HUES48 (cell line): ENCODE measurements around the gene HEXD.

Experiments used
- H3K27ac ChIP-seq: one replicate; pipeline ENCODE4 v1.7.0; 2013; ENCODE audit warnings: low read depth, low read length, inconsistent platforms
- H3K27me3 ChIP-seq: 2 replicates; pipeline ENCODE4 v1.6.1; 2013; ENCODE audit warnings: mild to moderate bottlenecking, low read length; ENCODE audit not compliant: control insufficient read depth, insufficient read depth
- H3K36me3 ChIP-seq: 2 replicates; pipeline ENCODE4 v1.6.1; 2013; ENCODE audit warnings: low read length; ENCODE audit not compliant: control insufficient read depth, insufficient read depth
- H3K4me1 ChIP-seq: 2 replicates; pipeline ENCODE4 v1.6.1; 2013; ENCODE audit warnings: mild to moderate bottlenecking, low read length; ENCODE audit not compliant: control insufficient read depth, insufficient read depth
- H3K4me3 ChIP-seq: 2 replicates; pipeline ENCODE4 v1.5.1; 2013; ENCODE audit warnings: mild to moderate bottlenecking, low read depth, low read length
- H3K9ac ChIP-seq: 2 replicates; pipeline ENCODE4 v1.6.1; 2013; ENCODE audit warnings: mild to moderate bottlenecking, low read depth, low read length, moderate library complexity
- H3K9me3 ChIP-seq: 2 replicates; pipeline ENCODE4 v1.6.1; 2013; ENCODE audit warnings: low read length; ENCODE audit not compliant: control insufficient read depth, insufficient read depth

HEXD gene

DNA sequence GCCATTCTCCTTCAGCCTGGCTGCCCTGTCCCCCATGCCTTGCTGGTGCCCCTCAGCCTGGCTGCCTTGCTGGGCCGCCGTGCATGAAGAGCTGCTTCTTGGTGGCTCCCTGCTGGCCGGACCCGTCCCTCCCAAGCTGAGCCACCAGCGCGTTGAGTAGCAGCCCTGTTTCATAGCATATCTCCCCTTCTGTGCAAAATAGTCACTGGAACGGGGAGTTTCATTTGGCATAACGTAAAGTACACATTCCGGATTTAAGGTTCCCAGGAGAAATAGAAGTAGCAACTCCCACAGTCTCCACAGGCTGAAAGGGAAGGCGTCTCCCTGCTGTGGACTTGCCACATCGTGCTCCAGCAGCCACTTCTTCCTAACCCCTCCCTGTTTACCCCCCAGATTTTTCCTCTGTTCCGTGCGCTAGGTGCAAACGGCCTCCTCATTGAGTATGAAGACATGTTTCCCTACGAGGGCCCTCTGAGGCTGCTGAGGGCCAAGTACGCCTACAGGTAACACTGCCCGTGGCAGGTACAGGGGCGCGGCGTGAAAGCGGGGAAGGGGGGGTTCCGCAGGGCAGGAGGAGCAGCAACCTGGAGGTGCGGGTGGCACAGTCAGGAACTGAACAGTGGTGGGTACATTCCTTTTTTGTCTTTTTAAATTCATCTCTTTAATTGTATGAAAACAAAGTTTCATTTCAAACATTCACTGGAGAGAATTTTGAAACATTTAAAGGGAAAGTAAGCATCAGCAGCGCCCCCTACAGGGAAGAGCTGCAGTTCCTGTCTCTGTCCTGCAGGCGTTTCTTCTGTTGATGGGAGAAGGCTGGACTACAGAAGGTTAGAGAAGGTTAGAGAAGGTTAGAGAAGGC, 6.1 kb downstream of the HEXD start:
- Histone ChIP-seq H3K9me3 (no peaks in the 10 kb centered on the region), H3K9ac (no peak overlapping the region), H3K27ac (no peak overlapping the region), H3K4me1 (0 out of 2 replicates have a peak, but pooled peaks cover under 1% of the 10 kb centered on the region), H3K4me3 (no peak overlapping the region), H3K27me3 (no peaks in the 10 kb centered on the region), H3K36me3 (peaks cover 12% of the 10 kb centered on the region)

DNA sequence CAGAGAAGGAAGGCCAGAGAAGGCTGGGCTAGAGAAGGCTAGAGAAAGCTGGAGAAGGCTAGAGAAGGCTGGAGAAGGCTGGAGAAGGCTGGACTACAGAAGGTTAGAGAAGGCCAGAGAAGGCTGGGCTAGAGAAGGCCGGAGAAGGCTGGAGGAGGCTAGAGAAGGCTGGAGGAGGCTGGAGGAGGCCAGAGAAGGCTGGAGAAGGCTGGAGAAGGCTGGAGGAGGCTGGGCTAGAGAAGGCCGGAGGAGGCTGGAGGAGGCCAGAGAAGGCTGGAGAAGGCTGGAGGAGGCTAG, 6.7 kb downstream of the HEXD start:
- no peaks in the 10 kb centered on the region for H3K27me3 ChIP-seq
- H3K4me3 ChIP-seq, result no peak overlapping the region
- H3K9ac ChIP-seq, result no peak overlapping the region
- H3K36me3 ChIP-seq, result peaks cover 12% of the 10 kb centered on the region
- no peaks in the 10 kb centered on the region for H3K9me3 ChIP-seq
- no peaks in the 10 kb centered on the region for H3K4me1 ChIP-seq
- H3K27ac ChIP-seq, result no peak overlapping the region

GRCh38 chr17:82428546-82428945, 10.4 kb downstream of the HEXD start:
- H3K4me1 ChIP-seq, result no peaks in the 10 kb centered on the region
- H3K9me3 ChIP-seq, result no peaks in the 10 kb centered on the region

GRCh38 chr17:82429824-82430223, 11.7 kb downstream of the HEXD start:
- no peaks in the 10 kb centered on the region for H3K4me1 ChIP-seq
- H3K36me3 ChIP-seq, result no peaks in the 10 kb centered on the region
- H3K9me3 ChIP-seq, result no peaks in the 10 kb centered on the region
- H3K27ac ChIP-seq, result no peak overlapping the region
- H3K4me3 ChIP-seq, result no peak overlapping the region
- H3K27me3 ChIP-seq, result no peaks in the 10 kb centered on the region
- no peak overlapping the region for H3K9ac ChIP-seq

More at GRCh38 chr17:82428546-82428945, 10.4 kb downstream of the HEXD start:
- no peak overlapping the region for H3K27ac ChIP-seq
- H3K9ac ChIP-seq, result no peak overlapping the region
- no peaks in the 10 kb centered on the region for H3K27me3 ChIP-seq
- no peak overlapping the region for H3K4me3 ChIP-seq
- no peaks in the 10 kb centered on the region for H3K36me3 ChIP-seq

DNA sequence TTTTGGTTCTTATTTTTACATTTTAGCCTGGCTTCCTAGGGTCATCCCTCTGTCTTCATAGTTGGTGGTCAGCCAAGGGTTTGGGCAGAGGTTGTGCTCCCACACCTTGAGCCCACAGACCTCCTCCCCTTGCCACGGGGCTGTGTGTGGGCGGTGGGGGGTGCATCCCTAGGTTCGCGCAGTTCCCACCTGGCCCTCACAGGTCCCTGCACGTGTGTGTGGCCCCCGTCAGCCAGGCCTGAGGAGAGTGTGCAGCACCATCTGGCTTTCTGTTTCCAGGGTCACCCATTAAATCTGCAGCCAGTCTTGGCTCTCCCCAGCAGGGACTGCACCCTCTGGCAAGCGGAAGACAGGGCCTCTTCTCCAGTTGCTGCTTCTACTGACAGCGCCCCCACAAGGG, 13.9 kb downstream of the HEXD start:
- Histone ChIP-seq H3K36me3 (peaks cover 2% of the 10 kb centered on the region; the same call in 1 of the 2 replicates), H3K27me3 (no peaks in the 10 kb centered on the region), H3K4me1 (no peaks in the 10 kb centered on the region), H3K4me3 (no peak overlapping the region), H3K27ac (no peak overlapping the region), H3K9ac (no peak overlapping the region), H3K9me3 (no peaks in the 10 kb centered on the region)

DNA sequence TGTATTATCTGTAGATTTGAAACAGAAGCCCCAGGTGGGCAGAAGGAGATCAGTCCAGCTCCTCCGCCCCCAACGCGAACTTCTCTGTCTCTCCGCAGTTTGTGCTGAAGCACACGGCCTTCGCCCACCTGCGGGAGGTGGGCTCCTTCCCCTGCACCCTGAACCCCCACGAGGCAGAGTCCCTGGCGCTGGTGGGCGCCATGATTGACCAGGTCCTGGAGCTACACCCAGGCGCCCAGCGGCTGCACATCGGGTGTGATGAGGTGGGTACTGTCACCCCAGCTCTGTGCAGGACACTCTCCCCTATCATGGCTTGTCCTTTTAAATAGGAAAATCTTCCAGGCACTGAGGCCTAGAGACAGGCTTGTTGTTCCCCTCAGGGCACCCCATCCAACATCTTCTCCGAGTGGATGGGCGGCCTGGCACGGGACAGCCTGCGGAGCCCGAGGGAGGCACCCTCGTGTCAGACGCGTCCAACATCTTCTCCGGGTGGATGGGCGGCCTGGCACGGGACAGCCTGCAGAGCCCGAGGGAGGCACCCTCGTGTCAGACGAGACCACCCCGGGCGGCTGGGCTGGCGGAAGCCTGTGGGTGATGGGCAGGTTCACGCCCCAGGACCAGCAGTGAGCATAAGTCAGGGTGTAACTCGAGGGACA, 15.5 kb downstream of the HEXD start:
- Histone ChIP-seq H3K27ac (no peak overlapping the region), H3K36me3 (peaks cover 6% of the 10 kb centered on the region; the same call in 1 of the 2 replicates), H3K9ac (no peak overlapping the region), H3K4me3 (no peak overlapping the region), H3K4me1 (no peaks in the 10 kb centered on the region), H3K27me3 (no peaks in the 10 kb centered on the region), H3K9me3 (no peaks in the 10 kb centered on the region)

DNA sequence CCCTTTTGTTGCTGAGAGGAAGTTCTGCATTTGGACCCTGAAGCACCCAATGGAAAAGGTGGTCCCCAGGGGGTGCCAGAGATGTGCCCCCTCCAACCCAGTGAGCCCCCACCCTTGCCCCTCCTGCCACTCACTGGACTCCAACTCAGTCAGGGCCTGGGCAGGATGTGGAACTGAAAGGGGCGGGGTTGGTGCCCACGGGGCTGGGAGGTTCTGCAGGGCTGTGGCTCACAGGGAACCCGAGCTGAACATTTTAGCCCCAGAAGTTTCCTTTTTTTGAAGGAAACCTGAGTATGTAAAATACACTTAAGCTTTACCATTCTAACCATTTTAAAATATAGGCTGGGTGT, 16.0 kb downstream of the HEXD start:
- no peak overlapping the region for H3K4me3 ChIP-seq
- peaks cover 6% of the 10 kb centered on the region; the same call in 1 of the 2 replicates for H3K36me3 ChIP-seq
- no peak overlapping the region for H3K27ac ChIP-seq
- no peaks in the 10 kb centered on the region for H3K27me3 ChIP-seq
- no peaks in the 10 kb centered on the region for H3K9me3 ChIP-seq
- H3K9ac ChIP-seq, result no peak overlapping the region
- H3K4me1 ChIP-seq, result no peaks in the 10 kb centered on the region

DNA sequence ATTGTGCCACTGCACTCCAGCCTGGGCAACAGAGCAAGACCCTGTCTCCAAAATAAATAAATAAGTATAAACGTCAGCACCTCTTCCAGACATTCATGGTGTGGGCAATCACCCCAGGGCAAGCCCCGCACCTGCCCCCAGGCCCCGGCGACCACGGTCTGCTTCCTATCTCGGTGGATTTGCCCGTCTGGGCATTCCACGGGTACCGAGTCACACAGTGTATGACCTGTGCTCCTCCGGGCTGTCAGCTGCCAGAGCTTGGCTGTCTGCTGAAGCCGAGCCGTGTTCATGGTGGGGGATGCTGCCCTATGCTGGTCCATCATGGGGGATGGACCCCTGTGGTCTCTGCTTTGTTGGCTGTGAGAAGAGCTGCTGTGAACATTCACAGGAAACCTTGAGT, 17.0 kb downstream of the HEXD start:
- peaks cover 6% of the 10 kb centered on the region; the same call in 1 of the 2 replicates for H3K36me3 ChIP-seq
- no peaks in the 10 kb centered on the region for H3K27me3 ChIP-seq
- H3K4me1 ChIP-seq, result no peaks in the 10 kb centered on the region
- no peak overlapping the region for H3K27ac ChIP-seq
- no peak overlapping the region for H3K9ac ChIP-seq
- no peak overlapping the region for H3K4me3 ChIP-seq
- H3K9me3 ChIP-seq, result no peaks in the 10 kb centered on the region

DNA sequence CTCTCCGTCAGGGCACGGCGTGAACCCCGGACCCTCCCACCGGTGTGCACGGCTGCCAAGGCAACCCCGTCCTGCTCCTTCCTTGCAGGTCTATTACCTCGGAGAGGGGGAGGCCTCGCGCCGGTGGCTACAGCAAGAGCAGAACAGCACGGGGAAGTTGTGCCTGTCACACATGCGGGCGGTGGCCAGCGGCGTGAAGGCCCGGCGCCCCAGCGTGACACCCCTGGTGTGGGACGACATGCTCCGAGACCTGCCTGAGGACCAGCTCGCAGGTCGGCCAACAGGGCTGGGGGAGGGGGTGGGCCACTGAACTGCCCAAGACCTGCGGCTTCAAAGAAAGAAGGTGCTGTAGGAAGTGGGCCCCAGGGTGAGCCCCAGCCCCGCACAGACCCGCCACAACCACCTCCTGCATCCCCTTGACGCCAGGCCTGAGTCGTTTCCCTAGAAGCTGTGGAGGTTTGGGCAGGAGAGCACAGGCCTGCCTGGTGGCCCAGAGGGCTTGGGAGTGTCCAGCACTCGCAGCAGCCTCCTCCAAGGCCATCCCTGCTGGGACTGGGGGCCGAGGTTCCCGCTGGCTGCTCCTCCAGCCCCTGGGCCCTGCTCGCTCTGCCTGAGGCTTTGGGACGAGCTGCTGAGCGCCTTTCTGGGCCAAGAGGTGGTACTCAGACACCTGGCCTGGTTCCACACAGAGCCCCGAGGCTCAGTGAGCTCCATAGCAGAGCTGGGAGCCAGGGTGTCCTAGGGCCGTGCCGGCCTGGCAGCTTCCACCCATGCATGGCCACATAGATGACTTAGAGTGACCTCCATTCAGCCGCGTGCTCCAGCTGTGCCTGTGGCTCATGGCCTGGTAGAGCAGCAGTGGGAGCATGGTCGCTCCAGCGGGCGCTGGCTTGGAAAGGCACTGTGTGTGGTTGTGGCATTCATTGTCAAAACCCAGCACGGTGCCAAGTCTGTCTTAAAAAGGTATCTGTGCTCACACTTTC, 17.7 kb downstream of the HEXD start:
- H3K4me3 ChIP-seq, result no peak overlapping the region
- peaks cover 7% of the 10 kb centered on the region; the same call in 1 of the 2 replicates for H3K4me1 ChIP-seq
- no peak overlapping the region for H3K9ac ChIP-seq
- peaks cover 6% of the 10 kb centered on the region; the same call in 1 of the 2 replicates for H3K36me3 ChIP-seq
- H3K27me3 ChIP-seq, result no peaks in the 10 kb centered on the region
- H3K27ac ChIP-seq, result no peak overlapping the region
- H3K9me3 ChIP-seq, result no peaks in the 10 kb centered on the region

- Histone ChIP-seq H3K27ac (no peak overlapping the region), H3K27me3 (no peaks in the 10 kb centered on the region), H3K4me1 (peaks cover 9% of the 10 kb centered on the region; the same call in 1 of the 2 replicates), H3K9ac (no peak overlapping the region), H3K4me3 (no peak overlapping the region), H3K9me3 (no peaks in the 10 kb centered on the region), H3K36me3 (peaks cover 6% of the 10 kb centered on the region; the same call in 1 of the 2 replicates)
These were observed 18.6 kb downstream of the HEXD start for GRCh38 chr17:82436601-82437324.
